ENCODE results near the gene NEK11.

GRCh38 chr3:131390331-131390730 is 363.7 kb downstream of the NEK11 start:
- TF ChIP-seq EZH2 (IDR thresholded peaks at IDR 0.05; ENCODE audit: low read depth), result no peak
- no peak for TF ChIP-seq CTCF (conservative IDR thresholded peaks at IDR 0.05)

Data from PC-9 (cell line).